Esophagus (tissue), 2 donors: Measurements from ENCODE around the gene MAP2K5. TPM values are rescaled to one million over a fixed set of nuclear protein-coding genes. Genes with fewer than 3 reads are reported as not detected.

ENCODE experiments used
- H3K27ac ChIP-seq, 2 donors: one replicate each; pipeline ENCODE4 v1.5.1; 2013; ENCODE audit warnings: low read depth in 2 of 2, mild to moderate bottlenecking in 2 of 2, inconsistent platforms in 1 of 2, low read length in 1 of 2, moderate library complexity in 1 of 2
- H3K27me3 ChIP-seq, 2 donors: one replicate each; pipeline ENCODE4 v1.6.1; 2013; ENCODE audit warnings: low read length in 2 of 2, control low read depth in 1 of 2, mild to moderate bottlenecking in 1 of 2; ENCODE audit not compliant: insufficient read depth in 2 of 2, control insufficient read depth in 1 of 2
- H3K36me3 ChIP-seq, 2 donors: one replicate each; pipeline ENCODE4 v1.6.1; 2013; ENCODE audit warnings: low read length in 1 of 2; ENCODE audit not compliant: control insufficient read depth in 2 of 2, insufficient read depth in 2 of 2
- H3K4me1 ChIP-seq, 2 donors: one replicate each; pipeline ENCODE4 v1.6.1; 2013; ENCODE audit warnings: low read length in 1 of 2; ENCODE audit not compliant: control insufficient read depth in 2 of 2, insufficient read depth in 2 of 2
- H3K4me3 ChIP-seq, 2 donors: one replicate each; pipeline ENCODE4 v1.5.1; 2013; ENCODE audit warnings: low read length in 2 of 2, mild to moderate bottlenecking in 2 of 2, low read depth in 1 of 2, moderate library complexity in 1 of 2
- H3K9me3 ChIP-seq, 2 donors: one replicate each; pipeline ENCODE4 v1.6.1; 2013; ENCODE audit warnings: mild to moderate bottlenecking in 2 of 2, low read depth in 1 of 2, low read length in 1 of 2, moderate library complexity in 1 of 2; ENCODE audit not compliant: control insufficient read depth in 2 of 2, insufficient read depth in 1 of 2
- WGBS, 2 donors: extraction: QIAGEN DNeasy Blood & Tissue Kit; methylation state at CpG; one replicate each; pipeline ENCODE4 v1.1.7; 2013; 5-methylcytosine and 5-hydroxymethylcytosine counted together
- polyA plus RNA-seq, 2 donors: library from polyadenylated mRNA; stranded (reverse); fragments of 200-250 nt; gene quantifications; one replicate each; pipeline ENCODE4 v1.2.3, GENCODE V29; 2013
- donor health status: healthy with polysubstance abuse.
- donor health status: Bipolar disorder and iron deficiency.

The MAP2K5 gene
- polyA plus RNA-seq, 2 donors, result 3.2 to 5.0 TPM

- H3K9me3 ChIP-seq, result no peaks in the 10 kb centered on the region
- 35 to 36% methylated on average over 7 of the region's 7 CpGs for WGBS, 2 donors
- H3K4me3 ChIP-seq, result peak overlapping the region; percentile 60 to 94
- no peaks in the 10 kb centered on the region for H3K36me3 ChIP-seq
- H3K4me1 ChIP-seq, result peaks cover 0 to 4% of the 10 kb centered on the region in 2 donors
- H3K27me3 ChIP-seq, result no peaks in the 10 kb centered on the region
- H3K27ac ChIP-seq, result peak overlapping the region; percentile 45 to 93
These were observed 830 bp downstream of the MAP2K5 start for GRCh38 chr15:67543348-67543718.

GRCh38 chr15:67544475-67544874 is 2.0 kb downstream of the MAP2K5 start:
- H3K4me1 ChIP-seq, result peaks cover 0 to 4% of the 10 kb centered on the region in 2 donors
- no peaks in the 10 kb centered on the region for H3K36me3 ChIP-seq

GRCh38 chr15:67545864-67546263 is 3.4 kb downstream of the MAP2K5 start:
- peaks cover 0 to 4% of the 10 kb centered on the region in 2 donors for H3K4me1 ChIP-seq
- H3K27ac ChIP-seq, result no peak overlapping the region
- no peaks in the 10 kb centered on the region for H3K9me3 ChIP-seq
- no peaks in the 10 kb centered on the region for H3K27me3 ChIP-seq
- H3K36me3 ChIP-seq, result no peaks in the 10 kb centered on the region
- no peak overlapping the region for H3K4me3 ChIP-seq
- WGBS, 2 donors, result 67 to 68% methylated on average over 3 of the region's 3 CpGs

More at GRCh38 chr15:67544475-67544874, 2.0 kb downstream of the MAP2K5 start:
- H3K9me3 ChIP-seq, result no peaks in the 10 kb centered on the region
- whole genome bisulfite sequencing, 2 donors, result 92 to 98% methylated on average over 3 of the region's 3 CpGs
- no peak overlapping the region for H3K27ac ChIP-seq
- no peak overlapping the region for H3K4me3 ChIP-seq
- H3K27me3 ChIP-seq, result no peaks in the 10 kb centered on the region

GRCh38 chr15:67547064-67547463 is 4.6 kb downstream of the MAP2K5 start:
- 78 to 80% methylated on average over 2 of the region's 2 CpGs for WGBS, 2 donors
- Histone ChIP-seq H3K4me1 (peaks cover 0 to 4% of the 10 kb centered on the region in 2 donors), H3K9me3 (no peaks in the 10 kb centered on the region), H3K36me3 (no peaks in the 10 kb centered on the region), H3K4me3 (no peak overlapping the region), H3K27ac (no peak overlapping the region), H3K27me3 (no peaks in the 10 kb centered on the region)

GRCh38 chr15:67547836-67548235 is 5.3 kb downstream of the MAP2K5 start:
- Histone ChIP-seq H3K27ac (no peak overlapping the region), H3K9me3 (no peaks in the 10 kb centered on the region), H3K36me3 (no peaks in the 10 kb centered on the region), H3K27me3 (no peaks in the 10 kb centered on the region), H3K4me3 (no peak overlapping the region), H3K4me1 (peaks cover 0 to 4% of the 10 kb centered on the region in 2 donors)
- 74 to 76% methylated on average over 3 of the region's 3 CpGs for WGBS, 2 donors

- H3K36me3 ChIP-seq, result no peaks in the 10 kb centered on the region
- H3K9me3 ChIP-seq, result no peaks in the 10 kb centered on the region
- no peak overlapping the region for H3K27ac ChIP-seq
- H3K4me3 ChIP-seq, result no peak overlapping the region
- H3K27me3 ChIP-seq, result no peaks in the 10 kb centered on the region
- no peaks in the 10 kb centered on the region for H3K4me1 ChIP-seq
- WGBS, 2 donors, result 65 to 70% methylated on average over 2 of the region's 2 CpGs
These were observed 5.8 kb downstream of the MAP2K5 start for GRCh38 chr15:67548236-67548852.

GRCh38 chr15:67548862-67549651 is 6.6 kb downstream of the MAP2K5 start:
- H3K4me3 ChIP-seq, result no peak overlapping the region
- no peak overlapping the region for H3K27ac ChIP-seq
- no peaks in the 10 kb centered on the region for H3K36me3 ChIP-seq
- 80 to 84% methylated on average over 8 of the region's 8 CpGs for WGBS, 2 donors
- H3K9me3 ChIP-seq, result no peaks in the 10 kb centered on the region
- H3K4me1 ChIP-seq, result no peaks in the 10 kb centered on the region
- H3K27me3 ChIP-seq, result no peaks in the 10 kb centered on the region

GRCh38 chr15:67549736-67550135 is 7.2 kb downstream of the MAP2K5 start:
- H3K36me3 ChIP-seq, result no peaks in the 10 kb centered on the region
- 59 to 63% methylated on average over 3 of the region's 3 CpGs for WGBS, 2 donors
- H3K27ac ChIP-seq, result no peak overlapping the region
- no peaks in the 10 kb centered on the region for H3K27me3 ChIP-seq
- no peaks in the 10 kb centered on the region for H3K4me1 ChIP-seq
- no peaks in the 10 kb centered on the region for H3K9me3 ChIP-seq
- no peak overlapping the region for H3K4me3 ChIP-seq

GRCh38 chr15:67550522-67550921 is 8.0 kb downstream of the MAP2K5 start:
- H3K27ac ChIP-seq, result no peak overlapping the region
- no peaks in the 10 kb centered on the region for H3K27me3 ChIP-seq
- no peaks in the 10 kb centered on the region for H3K4me1 ChIP-seq
- H3K9me3 ChIP-seq, result no peaks in the 10 kb centered on the region
- no peaks in the 10 kb centered on the region for H3K36me3 ChIP-seq
- no peak overlapping the region for H3K4me3 ChIP-seq
- 84 to 91% methylated on average over 4 of the region's 4 CpGs for WGBS, 2 donors
